HL-60 (cell line): ENCODE results near the gene CCER1.

Source experiments
- DNase-seq, 2 experiments: peaks; one replicate each; pipeline ENCODE4 v3.0.0-alpha.2; 2010 to 2020; ENCODE audit warnings: low read depth in 1 of 2, low spot score in 1 of 2
- H3K27ac ChIP-seq: fragments of 250-450 bp; sonication (Bioruptor Pico); replicated peaks from 2 replicates; pipeline ENCODE4 v1.5.1; 2020; ENCODE audit warnings: mild to moderate bottlenecking, moderate library complexity
- H3K27me3 ChIP-seq: fragments of 250-450 bp; sonication (Bioruptor Pico); 2 replicates; pipeline ENCODE4 v1.5.1; 2021; ENCODE audit warnings: mild to moderate bottlenecking, moderate library complexity; ENCODE audit not compliant: insufficient read depth, poor library complexity, severe bottlenecking
- H3K4me3 ChIP-seq: replicated peaks from 2 replicates; pipeline ENCODE4 v1.5.1; 2011; ENCODE audit warnings: mild to moderate bottlenecking, control low read depth, low read length; ENCODE audit not compliant: insufficient read depth
- CTCF ChIP-seq: IDR thresholded peaks from one replicate; pipeline ENCODE4 v1.5.1; 2011; ENCODE audit warnings: low read length, control low read depth, inconsistent platforms; ENCODE audit not compliant: insufficient read depth
- GABPA ChIP-seq: IDR thresholded peaks from 2 replicates; pipeline ENCODE4 v1.6.1; 2012; ENCODE audit warnings: low read depth
- POLR2AphosphoS5 ChIP-seq: IDR thresholded peaks from 2 replicates; pipeline ENCODE4 v1.6.1; 2012; ENCODE audit warnings: low read depth
- REST ChIP-seq: IDR thresholded peaks from 2 replicates; pipeline ENCODE4 v1.6.1; 2012; ENCODE audit warnings: low read depth; ENCODE audit not compliant: insufficient replicate concordance
- SPI1 ChIP-seq: IDR thresholded peaks from 2 replicates; pipeline ENCODE4 v1.6.1; 2012; ENCODE audit warnings: low read depth, mild to moderate bottlenecking, borderline replicate concordance

CCER1 gene

DNA sequence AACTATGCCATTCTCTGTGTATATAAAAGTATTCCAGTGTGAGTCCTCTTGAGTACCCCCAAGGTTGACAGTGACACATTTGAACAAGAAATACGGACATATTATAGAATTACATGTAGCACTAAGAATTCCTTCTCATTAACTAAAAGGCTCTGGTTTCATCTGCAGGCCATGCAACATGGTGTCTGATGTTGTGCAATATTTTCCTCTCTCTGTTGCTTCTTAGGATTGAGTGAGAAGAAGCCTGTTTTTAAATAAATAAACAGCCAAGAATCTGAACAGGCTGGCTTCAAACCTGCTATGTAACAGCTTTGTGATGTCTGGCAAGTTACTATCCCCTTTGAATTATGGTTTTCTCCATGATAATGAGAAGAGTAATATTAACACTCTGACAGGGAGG, 22.2 kb upstream of the CCER1 start:
- TF ChIP-seq CTCF, result no peak
- no peak for DNase-seq
- Histone ChIP-seq H3K27ac (no peak overlapping the region), H3K27me3 (no peaks in the 10 kb centered on the region), H3K4me3 (no peak overlapping the region)

DNA sequence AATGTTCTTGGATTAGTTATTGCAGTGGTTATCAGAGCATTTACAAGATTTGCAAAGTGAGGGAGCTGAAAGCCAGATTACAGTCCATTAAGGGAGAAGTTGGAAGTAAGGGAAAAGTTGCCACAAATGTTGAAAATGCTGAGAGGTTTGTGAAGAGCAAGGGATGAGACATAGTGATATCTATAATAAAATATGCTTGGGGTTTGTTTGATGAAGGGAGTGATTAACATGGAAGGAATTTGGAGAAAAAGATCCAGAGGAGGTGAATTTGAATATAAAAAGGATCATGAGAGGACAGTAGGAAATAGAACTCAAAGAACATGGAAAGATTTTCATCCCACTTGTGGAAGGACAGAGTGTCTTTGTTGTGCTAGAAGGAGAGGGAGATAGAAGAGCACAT, 19.3 kb upstream of the CCER1 start:
- DNase-seq, result no peak
- H3K4me3 ChIP-seq, result no peak overlapping the region
- TF ChIP-seq REST (no peak), POLR2AphosphoS5 (no peak), GABPA (no peak), CTCF (no peak), SPI1 (no peak)
- no peak overlapping the region for H3K27ac ChIP-seq
- no peaks in the 10 kb centered on the region for H3K27me3 ChIP-seq

DNA sequence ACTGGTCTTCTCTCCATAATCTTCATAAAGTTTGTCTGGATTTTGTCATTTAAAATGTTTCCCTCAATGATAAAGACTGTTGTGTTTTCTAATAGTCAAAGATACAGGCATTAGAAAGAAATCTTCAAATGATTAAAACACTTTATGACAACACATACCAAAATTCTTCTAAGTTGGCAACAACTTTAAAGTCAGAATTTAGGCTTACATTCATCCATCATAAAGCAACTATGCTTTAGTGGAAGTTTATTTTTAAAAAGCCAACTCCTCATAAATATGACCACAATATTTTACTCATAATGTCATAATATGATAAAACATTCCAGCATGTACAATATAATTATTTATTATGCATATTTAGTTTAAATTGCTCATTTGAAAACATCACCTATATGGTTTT, 17.2 kb upstream of the CCER1 start:
- TF ChIP-seq POLR2AphosphoS5, result no peak
- Histone ChIP-seq H3K27me3 (no peaks in the 10 kb centered on the region), H3K27ac (no peak overlapping the region), H3K4me3 (no peak overlapping the region)
- no peak for DNase-seq

- no peaks in the 10 kb centered on the region for H3K27me3 ChIP-seq
- DNase-seq, result no peak
- no peak for TF ChIP-seq REST
- TF ChIP-seq GABPA, result no peak
- no peak for TF ChIP-seq POLR2AphosphoS5
- no peak for TF ChIP-seq SPI1
- TF ChIP-seq CTCF, result no peak
- H3K4me3 ChIP-seq, result no peak overlapping the region
- no peak overlapping the region for H3K27ac ChIP-seq
These were observed 15.9 kb upstream of the CCER1 start for GRCh38 chr12:90970911-90971310.
